A673 (cell line): ENCODE results near the gene SOX10.

ENCODE experiments used
- CTCF ChIP-seq: fragments of 300-800, 200-600 bp; sonication (generic); conservative IDR thresholded peaks from 2 replicates; pipeline ENCODE4 v1.5.1; 2017; ENCODE audit warnings: low read depth, mild to moderate bottlenecking, antibody characterized with exemption, low read length, moderate library complexity, mixed read lengths
- EZH2 ChIP-seq: fragments of 200-600 bp; sonication (generic); IDR thresholded peaks from 2 replicates; pipeline ENCODE4 v1.6.1; 2017; ENCODE audit warnings: borderline replicate concordance, low read depth, mild to moderate bottlenecking, mixed read lengths, antibody characterized with exemption, low read length; ENCODE audit not compliant: poor library complexity, severe bottlenecking

- TF ChIP-seq CTCF: no peak
- TF ChIP-seq EZH2: no peak
These were observed 42.2 kb downstream of the SOX10 start for GRCh38 chr22:37942133-37942532.
